Osteocyte (in vitro differentiated cells): ENCODE data around the gene MARK1. TPM values are rescaled to one million over a fixed set of nuclear protein-coding genes. Genes with fewer than 3 reads are reported as not detected.

Source experiments
- DNase-seq: peaks from one replicate; pipeline ENCODE4 v3.0.0; 2021; ENCODE audit warnings: mixed read lengths; ENCODE audit not compliant: unreplicated experiment; ENCODE audit errors: extremely low spot score
- H3K27ac Mint-ChIP-seq: one replicate; pipeline ENCODE4 v1.8.0; 2021; ENCODE audit warnings: mild to moderate bottlenecking, mixed read lengths; ENCODE audit not compliant: unreplicated experiment
- H3K27me3 Mint-ChIP-seq: one replicate; pipeline ENCODE4 v1.8.0; 2021; ENCODE audit warnings: mixed read lengths; ENCODE audit not compliant: unreplicated experiment
- H3K36me3 Mint-ChIP-seq: one replicate; pipeline ENCODE4 v1.8.0; 2021; ENCODE audit warnings: mixed read lengths; ENCODE audit not compliant: unreplicated experiment
- H3K4me1 Mint-ChIP-seq: one replicate; pipeline ENCODE4 v1.8.0; 2021; ENCODE audit warnings: mixed read lengths; ENCODE audit not compliant: unreplicated experiment
- H3K4me3 Mint-ChIP-seq: one replicate; pipeline ENCODE4 v1.8.0; 2021; ENCODE audit warnings: mild to moderate bottlenecking, moderate library complexity, mixed read lengths; ENCODE audit not compliant: unreplicated experiment
- H3K9me3 Mint-ChIP-seq: one replicate; pipeline ENCODE4 v1.8.0; 2021; ENCODE audit warnings: mixed read lengths; ENCODE audit not compliant: unreplicated experiment
- CTCF ChIP-seq: fragments of 200-600 bp; sonication (generic); IDR thresholded peaks from 2 replicates; pipeline ENCODE4 v1.5.0; 2021; ENCODE audit warnings: antibody characterized with exemption, mild to moderate bottlenecking, moderate library complexity
- total RNA-seq: library from RNA; stranded (reverse); gene quantifications from 2 replicates; pipeline ENCODE4 v1.2.1, GENCODE V29; 2021

MARK1 gene
- total RNA-seq, 1 donor from 2014 or later, result 1.2 TPM

GRCh38 chr1:220684890-220685289 lies 157.0 kb downstream of the MARK1 start:
- TF ChIP-seq CTCF, result no peak
- Mint-ChIP-seq H3K4me1 (peaks cover 3% of the 10 kb centered on the region), H3K27me3 (peaks cover 6% of the 10 kb centered on the region), H3K36me3 (no peaks in the 10 kb centered on the region), H3K27ac (no peak overlapping the region), H3K9me3 (no peaks in the 10 kb centered on the region), H3K4me3 (no peak overlapping the region)
- DNase-seq, result no peak

GRCh38 chr1:220685879-220686278 lies 157.9 kb downstream of the MARK1 start:
- no peak for TF ChIP-seq CTCF
- H3K27ac Mint-ChIP-seq, result no peak overlapping the region

GRCh38 chr1:220687809-220688208 lies 159.9 kb downstream of the MARK1 start:
- TF ChIP-seq CTCF, result no peak
- Mint-ChIP-seq H3K27ac (no peak overlapping the region), H3K9me3 (no peaks in the 10 kb centered on the region), H3K36me3 (no peaks in the 10 kb centered on the region), H3K27me3 (peaks cover 7% of the 10 kb centered on the region), H3K4me3 (no peak overlapping the region), H3K4me1 (peaks cover 10% of the 10 kb centered on the region)
- DNase-seq, result no peak

More at GRCh38 chr1:220685879-220686278, 157.9 kb downstream of the MARK1 start:
- H3K4me1 Mint-ChIP-seq, result peaks cover 9% of the 10 kb centered on the region
- peaks cover 4% of the 10 kb centered on the region for H3K27me3 Mint-ChIP-seq
- H3K4me3 Mint-ChIP-seq, result no peak overlapping the region
- DNase-seq, result no peak
- H3K9me3 Mint-ChIP-seq, result no peaks in the 10 kb centered on the region
- H3K36me3 Mint-ChIP-seq, result no peaks in the 10 kb centered on the region

- H3K4me1 Mint-ChIP-seq, result peaks cover 10% of the 10 kb centered on the region
- no peak overlapping the region for H3K27ac Mint-ChIP-seq
- H3K36me3 Mint-ChIP-seq, result no peaks in the 10 kb centered on the region
- DNase-seq, result peak; percentile 30
- H3K27me3 Mint-ChIP-seq, result peaks cover 7% of the 10 kb centered on the region
- no peak for TF ChIP-seq CTCF
- peak overlapping the region; percentile 89 for H3K4me3 Mint-ChIP-seq
- no peaks in the 10 kb centered on the region for H3K9me3 Mint-ChIP-seq
These were observed 161.7 kb downstream of the MARK1 start for GRCh38 chr1:220689666-220690065.

- H3K27ac Mint-ChIP-seq, result no peak within 1 kb of the TSS
- DNase-seq, result peak; percentile 93
- H3K9me3 Mint-ChIP-seq, result no peaks in the 10 kb centered on the region
- peak within 1 kb of the TSS; percentile 89 for H3K4me3 Mint-ChIP-seq
- no peaks in the 10 kb centered on the region for H3K36me3 Mint-ChIP-seq
- peaks cover 10% of the 10 kb centered on the region for H3K4me1 Mint-ChIP-seq
- H3K27me3 Mint-ChIP-seq, result peaks cover 7% of the 10 kb centered on the region
- TF ChIP-seq CTCF, result peak; percentile 100
These were observed 162.5 kb downstream of the MARK1 start, which contains the start of gene C1orf115 for GRCh38 chr1:220690140-220691052. Gene C1orf115, plus strand, starts transcription at chr1:220690363. Its CDS starts 40 bp downstream, at chr1:220690403.
